Activated naive CD4-positive, alpha-beta T cell treated with anti-CD3 and anti-CD28 coated beads, Interleukin-2, amount 10 ng/mL, durations not matched to agents 7 days and 5 days (primary cell): Measurements from ENCODE around the gene ZNF593.
A peak's percentile ranks its signal among the peaks of the same experiment; 100 is the strongest.

Experiments used
- CTCF ChIA-PET: fragments of 350-600 bp; sonication (Branson Sonifier 250); formaldehyde crosslinking; loops from one replicate; lab custom pipeline; 2021; ENCODE audit warnings: antibody characterized with exemption; lab: Charles Lee
- DNase-seq: peaks from one replicate; pipeline ENCODE4 v3.0.0-alpha.2; 2020
- H3K27ac Mint-ChIP-seq: one replicate; pipeline ENCODE4 v1.8.0; 2021; ENCODE audit warnings: mild to moderate bottlenecking, moderate library complexity, mixed read lengths
- H3K27me3 Mint-ChIP-seq: one replicate; pipeline ENCODE4 v1.8.0; 2021; ENCODE audit warnings: mild to moderate bottlenecking, mixed read lengths
- H3K36me3 Mint-ChIP-seq: one replicate; pipeline ENCODE4 v1.8.0; 2021; ENCODE audit warnings: mixed read lengths
- H3K4me1 Mint-ChIP-seq: one replicate; pipeline ENCODE4 v1.8.0; 2021; ENCODE audit warnings: mixed read lengths
- H3K4me3 Mint-ChIP-seq: one replicate; pipeline ENCODE4 v1.8.0; 2021; ENCODE audit warnings: mild to moderate bottlenecking, moderate library complexity, mixed read lengths
- H3K9me3 Mint-ChIP-seq: one replicate; pipeline ENCODE4 v1.8.0; 2021; ENCODE audit warnings: mixed read lengths

ZNF593 gene

GRCh38 chr1:26169669-26170471, at the start of gene ZNF593:
Gene ZNF593, plus strand, starts transcription at chr1:26169908. Its CDS starts 76 bp downstream, at chr1:26169984.
- H3K9me3 Mint-ChIP-seq, result no peaks in the 10 kb centered on the region

GRCh38 chr1:26121854-26122773, 47.6 kb upstream of the ZNF593 start:
- Mint-ChIP-seq H3K9me3 (no peaks in the 10 kb centered on the region), H3K27me3 (no peaks in the 10 kb centered on the region), H3K36me3 (peaks cover 52% of the 10 kb centered on the region), H3K4me1 (peaks cover 69% of the 10 kb centered on the region), H3K27ac (peak overlapping the region; percentile 37), H3K4me3 (no peak overlapping the region)
- CTCF ChIA-PET, result interaction anchor here (1.1 to 1.4 kb wide), 2 partner anchors 23 to 155 kb away, joined by 3 to 4 read pairs; no protein-coding TSS in a partner anchor
- no peak for DNase-seq

More at GRCh38 chr1:26169669-26170471, at the start of gene ZNF593:
- no peaks in the 10 kb centered on the region for H3K36me3 Mint-ChIP-seq
- H3K4me1 Mint-ChIP-seq, result peaks cover 39% of the 10 kb centered on the region
- H3K4me3 Mint-ChIP-seq, result peak within 1 kb of the TSS; percentile 85
- H3K27ac Mint-ChIP-seq, result peak within 1 kb of the TSS; percentile 84
- DNase-seq, result peak; percentile 89
- CTCF ChIA-PET, result interaction anchor here (0.6 to 3.8 kb wide), 30 partner anchors 9 to 320 kb away, joined by 3 to 36 read pairs (median 4); partner anchors contain the start of genes CD52 and CEP85
- peaks cover 35% of the 10 kb centered on the region for H3K27me3 Mint-ChIP-seq

- Mint-ChIP-seq H3K9me3 (no peaks in the 10 kb centered on the region), H3K27ac (peak overlapping the region; percentile 82), H3K4me1 (peaks cover 81% of the 10 kb centered on the region), H3K4me3 (no peak overlapping the region), H3K27me3 (no peaks in the 10 kb centered on the region), H3K36me3 (peaks cover 50% of the 10 kb centered on the region)
- CTCF ChIA-PET, result interaction anchor here (0.6 to 1.7 kb wide), 8 partner anchors 11 to 227 kb away, joined by 3 to 13 read pairs (median 4); partner anchors contain the start of gene PDIK1L
- peak; percentile 35 for DNase-seq
These were observed 46.4 kb upstream of the ZNF593 start for GRCh38 chr1:26122988-26123973.

GRCh38 chr1:26124418-26125331, 45.0 kb upstream of the ZNF593 start:
- H3K4me1 Mint-ChIP-seq, result peaks cover 72% of the 10 kb centered on the region
- H3K27me3 Mint-ChIP-seq, result no peaks in the 10 kb centered on the region
- peaks cover 40% of the 10 kb centered on the region for H3K36me3 Mint-ChIP-seq
- peak overlapping the region; percentile 99 for H3K27ac Mint-ChIP-seq
- CTCF ChIA-PET, result interaction anchor here (1.0 to 5.2 kb wide), 4 partner anchors 13 to 20 kb away, joined by 3 to 48 read pairs (median 8); partner anchors contain the start of gene PDIK1L
- DNase-seq, result no peak
- H3K9me3 Mint-ChIP-seq, result no peaks in the 10 kb centered on the region
- H3K4me3 Mint-ChIP-seq, result no peak overlapping the region

- Mint-ChIP-seq H3K27me3 (no peaks in the 10 kb centered on the region), H3K27ac (peak overlapping the region; percentile 99), H3K4me1 (peaks cover 65% of the 10 kb centered on the region), H3K36me3 (peaks cover 33% of the 10 kb centered on the region), H3K9me3 (no peaks in the 10 kb centered on the region), H3K4me3 (no peak overlapping the region)
- CTCF ChIA-PET, result interaction anchor here (1.3 to 5.2 kb wide), 2 partner anchors 14 to 19 kb away, joined by 3 to 48 read pairs; no protein-coding TSS in a partner anchor
- no peak for DNase-seq
These were observed 44.3 kb upstream of the ZNF593 start for GRCh38 chr1:26125382-26125781.

- Mint-ChIP-seq H3K4me3 (peak overlapping the region; percentile 76), H3K9me3 (no peaks in the 10 kb centered on the region), H3K27me3 (no peaks in the 10 kb centered on the region), H3K36me3 (peaks cover 33% of the 10 kb centered on the region), H3K27ac (peak overlapping the region; percentile 99), H3K4me1 (peaks cover 65% of the 10 kb centered on the region)
- CTCF ChIA-PET, result interaction anchor here (1.0 to 5.2 kb wide), 6 partner anchors 13 to 108 kb away, joined by 3 to 48 read pairs (median 6); partner anchors contain the start of gene CEP85
- DNase-seq, result no peak
These were observed 43.8 kb upstream of the ZNF593 start for GRCh38 chr1:26125946-26126320.

GRCh38 chr1:26126321-26127084, 43.2 kb upstream of the ZNF593 start:
- CTCF ChIA-PET, result interaction anchor here (0.6 to 5.2 kb wide), 7 partner anchors 12 to 195 kb away, joined by 3 to 48 read pairs (median 6); partner anchors contain the start of gene CEP85
- peaks cover 68% of the 10 kb centered on the region for H3K4me1 Mint-ChIP-seq

GRCh38 chr1:26127235-26128163, 42.2 kb upstream of the ZNF593 start:
- peaks cover 65% of the 10 kb centered on the region for H3K4me1 Mint-ChIP-seq
- CTCF ChIA-PET, result interaction anchor here (0.6 to 5.2 kb wide), 8 partner anchors 11 to 194 kb away, joined by 3 to 48 read pairs (median 6); partner anchors contain the start of gene CEP85
- no peak for DNase-seq
- H3K36me3 Mint-ChIP-seq, result peaks cover 24% of the 10 kb centered on the region
- H3K9me3 Mint-ChIP-seq, result no peaks in the 10 kb centered on the region
- H3K27me3 Mint-ChIP-seq, result no peaks in the 10 kb centered on the region
- H3K4me3 Mint-ChIP-seq, result peak overlapping the region; percentile 76
- H3K27ac Mint-ChIP-seq, result peak overlapping the region; percentile 99

More at GRCh38 chr1:26126321-26127084, 43.2 kb upstream of the ZNF593 start:
- H3K9me3 Mint-ChIP-seq, result no peaks in the 10 kb centered on the region
- H3K36me3 Mint-ChIP-seq, result peaks cover 34% of the 10 kb centered on the region
- peak overlapping the region; percentile 99 for H3K27ac Mint-ChIP-seq
- H3K27me3 Mint-ChIP-seq, result no peaks in the 10 kb centered on the region
- DNase-seq, result peak; percentile 71
- peak overlapping the region; percentile 76 for H3K4me3 Mint-ChIP-seq

GRCh38 chr1:26129778-26130177, 39.9 kb upstream of the ZNF593 start:
- Mint-ChIP-seq H3K9me3 (no peaks in the 10 kb centered on the region), H3K36me3 (peaks cover 14% of the 10 kb centered on the region), H3K4me3 (no peak overlapping the region), H3K4me1 (peaks cover 51% of the 10 kb centered on the region), H3K27ac (no peak overlapping the region), H3K27me3 (no peaks in the 10 kb centered on the region)
- DNase-seq, result no peak
- CTCF ChIA-PET, result interaction anchor here (1.5 to 5.2 kb wide), 3 partner anchors 9 to 25 kb away, joined by 5 to 48 read pairs (median 6); no protein-coding TSS in a partner anchor

- CTCF ChIA-PET, result interaction anchor here (0.8 kb wide), 1 partner anchor 14 kb away, joined by 3 read pairs; no protein-coding TSS in a partner anchor
These were observed 39.0 kb upstream of the ZNF593 start for GRCh38 chr1:26130695-26131094.

More at GRCh38 chr1:26130695-26131094, 39.0 kb upstream of the ZNF593 start:
- Mint-ChIP-seq H3K4me3 (no peak overlapping the region), H3K4me1 (peaks cover 42% of the 10 kb centered on the region), H3K9me3 (no peaks in the 10 kb centered on the region), H3K36me3 (peaks cover 10% of the 10 kb centered on the region), H3K27me3 (no peaks in the 10 kb centered on the region), H3K27ac (no peak overlapping the region)
- no peak for DNase-seq
